Measurements from ENCODE around the gene COMTD1. TPM values are rescaled to one million over a fixed set of nuclear protein-coding genes. Genes with fewer than 3 reads are reported as not detected.
A peak's percentile ranks its signal among the peaks of the same experiment; 100 is the strongest.

Gene COMTD1
- polyA plus RNA-seq, 1 of the 3 experiments (the other 2 are of a cell fraction) = 7.6 TPM

GRCh38 chr10:75209086-75209920 is 26.5 kb downstream of the COMTD1 start:
- Histone ChIP-seq H3K79me2 (ENCODE audit: insufficient read depth) (peaks cover 37% of the 10 kb centered on the region), H4K20me1 (ENCODE audit: insufficient read depth) (peaks cover 16% of the 10 kb centered on the region), H3K36me3 (replicated peaks in 1 of 2; ENCODE audit: control insufficient read depth in 1 of 2, insufficient read depth in 2 of 2, low read length in 1 of 2) (peaks cover 12 to 25% of the 10 kb centered on the region in 2 experiments), H3F3A (replicated peaks; ENCODE audit: insufficient read depth) (peaks cover 20% of the 10 kb centered on the region), H3K4me3 (ENCODE audit: low read depth in 2 of 2, low read length in 1 of 2) (peak overlapping the region; percentile 84 to 93), H3K27ac (ENCODE audit: low read depth in 2 of 2, low read length in 1 of 2) (peak overlapping the region; percentile 96 to 98), H3K4me1 (ENCODE audit: control insufficient read depth in 1 of 2, insufficient read depth in 2 of 2, low read depth in 1 of 2, low read length in 1 of 2) (peaks cover 13 to 15% of the 10 kb centered on the region in 2 experiments; a peak in 3 of 4 replicates), H3K9me3 (no peaks in the 10 kb centered on the region), H3K27me3 (ENCODE audit: insufficient read depth) (no peaks in the 10 kb centered on the region), H2AFZ (ENCODE audit: low read depth) (peak overlapping the region; percentile 82), H3K9me2 (no peaks in the 10 kb centered on the region), H3K9ac (peak overlapping the region; percentile 100), H3K4me2 (peak overlapping the region; percentile 84)
- TF ChIP-seq GATA2 (CRISPR knock-in tag; IDR thresholded peaks at IDR 0.05) (0 out of 2 replicates have a peak, but pooled peaks have one; percentile 15), USF2 (IDR thresholded peaks at IDR 0.05; ENCODE audit: borderline replicate concordance, low read depth, low read length) (no peak), NRF1 (IDR thresholded peaks at IDR 0.05; ENCODE audit: low read depth, low read length) (no peak)
- 90% methylated on average over 16 of the region's 16 CpGs for WGBS (ENCODE audit: low lambda C conversion rate)
- no peak for DNase-seq
- ChIA-PET POLR2A (interaction anchor here (0.7 to 3.0 kb wide), 6 partner anchors 11 to 98 kb away, joined by 3 to 15 read pairs (median 5); partner anchors contain the start of gene SAMD8), CTCF (interaction anchor here (0.8 to 4.3 kb wide), 6 partner anchors 16 to 98 kb away, joined by 3 to 36 read pairs (median 8); partner anchors contain the start of genes COMTD1 and SAMD8)

- no peak for DNase-seq
- Histone ChIP-seq H3K9me3 (no peaks in the 10 kb centered on the region), H3K36me3 (replicated peaks in 1 of 2; ENCODE audit: control insufficient read depth in 1 of 2, insufficient read depth in 2 of 2, low read length in 1 of 2) (peaks cover 5 to 14% of the 10 kb centered on the region in 2 experiments), H4K20me1 (ENCODE audit: insufficient read depth) (peaks cover 15% of the 10 kb centered on the region), H3K9ac (no peak overlapping the region), H3K4me1 (ENCODE audit: control insufficient read depth in 1 of 2, insufficient read depth in 2 of 2, low read depth in 1 of 2, low read length in 1 of 2) (peaks cover 13 to 15% of the 10 kb centered on the region in 2 experiments; a peak in 3 of 4 replicates), H2AFZ (ENCODE audit: low read depth) (no peak overlapping the region), H3K9me2 (no peaks in the 10 kb centered on the region), H3K79me2 (ENCODE audit: insufficient read depth) (peaks cover 26% of the 10 kb centered on the region), H3K27ac (ENCODE audit: low read depth in 2 of 2, low read length in 1 of 2) (peak overlapping the region in 1 of 2 experiments; percentile 9; a peak in 1 of 4 replicates), H3F3A (replicated peaks; ENCODE audit: insufficient read depth) (peaks cover 16% of the 10 kb centered on the region), H3K4me3 (ENCODE audit: low read depth in 2 of 2, low read length in 1 of 2) (no peak overlapping the region), H3K27me3 (ENCODE audit: insufficient read depth) (no peaks in the 10 kb centered on the region), H3K4me2 (no peak overlapping the region)
- 84% methylated on average over 4 of the region's 4 CpGs for WGBS (ENCODE audit: low lambda C conversion rate)
- TF ChIP-seq SIN3A (IDR thresholded peaks at IDR 0.05; ENCODE audit: borderline replicate concordance, low read depth, low read length) (no peak), POLR2AphosphoS5 (IDR thresholded peaks at IDR 0.05; ENCODE audit: low read depth, low read length) (no peak), TEAD4 (IDR thresholded peaks at IDR 0.05; ENCODE audit: borderline replicate concordance, insufficient read depth) (no peak), TAF1 (IDR thresholded peaks at IDR 0.05; ENCODE audit: borderline replicate concordance, low read depth, low read length) (no peak), CHD2 (IDR thresholded peaks at IDR 0.05; ENCODE audit: low read length, partially characterized antibody) (no peak), RAD21 (IDR thresholded peaks at IDR 0.05; ENCODE audit: low read length) (no peak), TCF12 (IDR thresholded peaks at IDR 0.05) (no peak), FOXJ3 (CRISPR knock-in tag; IDR thresholded peaks at IDR 0.05) (no peak), FOXM1 (IDR thresholded peaks at IDR 0.05; ENCODE audit: low read depth) (no peak)
- TF ChIP-seq, protein P1, sequence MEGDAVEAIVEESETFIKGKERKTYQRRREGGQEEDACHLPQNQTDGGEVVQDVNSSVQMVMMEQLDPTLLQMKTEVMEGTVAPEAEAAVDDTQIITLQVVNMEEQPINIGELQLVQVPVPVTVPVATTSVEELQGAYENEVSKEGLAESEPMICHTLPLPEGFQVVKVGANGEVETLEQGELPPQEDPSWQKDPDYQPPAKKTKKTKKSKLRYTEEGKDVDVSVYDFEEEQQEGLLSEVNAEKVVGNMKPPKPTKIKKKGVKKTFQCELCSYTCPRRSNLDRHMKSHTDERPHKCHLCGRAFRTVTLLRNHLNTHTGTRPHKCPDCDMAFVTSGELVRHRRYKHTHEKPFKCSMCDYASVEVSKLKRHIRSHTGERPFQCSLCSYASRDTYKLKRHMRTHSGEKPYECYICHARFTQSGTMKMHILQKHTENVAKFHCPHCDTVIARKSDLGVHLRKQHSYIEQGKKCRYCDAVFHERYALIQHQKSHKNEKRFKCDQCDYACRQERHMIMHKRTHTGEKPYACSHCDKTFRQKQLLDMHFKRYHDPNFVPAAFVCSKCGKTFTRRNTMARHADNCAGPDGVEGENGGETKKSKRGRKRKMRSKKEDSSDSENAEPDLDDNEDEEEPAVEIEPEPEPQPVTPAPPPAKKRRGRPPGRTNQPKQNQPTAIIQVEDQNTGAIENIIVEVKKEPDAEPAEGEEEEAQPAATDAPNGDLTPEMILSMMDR (IDR thresholded peaks at IDR 0.05) = no peak
- CTCF ChIA-PET = interaction anchor here (1.1 to 1.7 kb wide), 3 partner anchors 21 to 964 kb away, joined by 3 to 4 read pairs (median 4); partner anchors contain the start of gene COMTD1
- POLR2A ChIA-PET = no interaction called here
Observed at GRCh38 chr10:75208181-75208580, 27.6 kb downstream of the COMTD1 start.

All from SK-N-SH (cell line).